ENCODE results near the gene IKZF3.
"Not testable (repeated sequence)": the region's sequence is repeated elsewhere in the genome, so short reads cannot be mapped to it uniquely, and the experiment has no call there.

The IKZF3 gene

DNA sequence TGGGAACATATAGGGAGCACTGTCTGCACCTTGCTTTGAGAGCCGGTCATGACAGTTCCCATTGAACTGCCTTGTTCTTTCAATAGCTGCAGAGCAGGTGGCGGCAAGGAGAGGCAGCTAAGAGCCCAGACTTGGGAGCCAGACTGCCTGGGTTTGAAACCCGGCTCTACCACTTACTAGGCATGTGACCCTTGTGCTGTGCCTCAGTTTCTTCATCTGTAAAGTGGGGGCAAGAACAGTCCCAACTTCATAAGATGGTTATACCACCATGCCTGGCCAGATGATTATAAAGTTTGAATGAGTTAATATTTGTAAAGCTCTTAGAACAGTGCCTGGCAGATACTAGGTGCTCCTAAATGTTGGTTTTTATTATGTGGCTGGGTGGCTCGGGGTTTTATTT lies 149.9 kb downstream of the IKZF3 start:
- DNase-seq: no peak

DNA sequence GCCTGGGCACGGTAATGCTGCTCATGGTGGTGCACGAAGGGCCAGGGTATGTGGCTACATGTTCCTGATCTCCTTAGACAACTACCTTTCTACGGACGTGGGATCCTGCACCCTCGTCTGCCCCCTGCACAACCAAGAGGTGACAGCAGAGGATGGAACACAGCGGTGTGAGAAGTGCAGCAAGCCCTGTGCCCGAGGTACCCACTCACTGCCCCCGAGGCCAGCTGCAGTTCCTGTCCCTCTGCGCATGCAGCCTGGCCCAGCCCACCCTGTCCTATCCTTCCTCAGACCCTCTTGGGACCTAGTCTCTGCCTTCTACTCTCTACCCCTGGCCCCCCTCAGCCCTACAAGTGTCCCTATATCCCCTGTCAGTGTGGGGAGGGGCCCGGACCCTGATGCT lies 152.3 kb downstream of the IKZF3 start:
- no peak for DNase-seq

DNA sequence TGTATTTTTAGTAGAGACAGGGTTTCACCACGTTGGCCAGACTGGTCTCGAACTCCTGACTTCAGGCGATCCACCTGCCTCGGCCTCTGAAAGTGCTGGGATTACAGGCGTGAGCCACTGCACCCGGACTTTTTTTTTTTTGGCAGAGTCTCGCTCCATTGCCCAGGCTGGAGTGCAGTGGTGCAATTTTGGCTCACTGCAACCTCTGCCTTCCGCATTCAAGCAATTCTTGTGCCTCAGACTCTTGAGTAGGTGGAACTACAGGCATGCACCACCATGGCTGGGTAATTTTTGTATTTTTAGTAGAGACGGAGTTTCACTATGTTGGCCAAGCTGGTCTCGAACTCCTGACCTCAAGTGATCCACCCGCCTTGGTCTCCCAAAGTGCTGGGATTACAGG lies 153.0 kb downstream of the IKZF3 start:
- not testable (repeated sequence) for DNase-seq

DNA sequence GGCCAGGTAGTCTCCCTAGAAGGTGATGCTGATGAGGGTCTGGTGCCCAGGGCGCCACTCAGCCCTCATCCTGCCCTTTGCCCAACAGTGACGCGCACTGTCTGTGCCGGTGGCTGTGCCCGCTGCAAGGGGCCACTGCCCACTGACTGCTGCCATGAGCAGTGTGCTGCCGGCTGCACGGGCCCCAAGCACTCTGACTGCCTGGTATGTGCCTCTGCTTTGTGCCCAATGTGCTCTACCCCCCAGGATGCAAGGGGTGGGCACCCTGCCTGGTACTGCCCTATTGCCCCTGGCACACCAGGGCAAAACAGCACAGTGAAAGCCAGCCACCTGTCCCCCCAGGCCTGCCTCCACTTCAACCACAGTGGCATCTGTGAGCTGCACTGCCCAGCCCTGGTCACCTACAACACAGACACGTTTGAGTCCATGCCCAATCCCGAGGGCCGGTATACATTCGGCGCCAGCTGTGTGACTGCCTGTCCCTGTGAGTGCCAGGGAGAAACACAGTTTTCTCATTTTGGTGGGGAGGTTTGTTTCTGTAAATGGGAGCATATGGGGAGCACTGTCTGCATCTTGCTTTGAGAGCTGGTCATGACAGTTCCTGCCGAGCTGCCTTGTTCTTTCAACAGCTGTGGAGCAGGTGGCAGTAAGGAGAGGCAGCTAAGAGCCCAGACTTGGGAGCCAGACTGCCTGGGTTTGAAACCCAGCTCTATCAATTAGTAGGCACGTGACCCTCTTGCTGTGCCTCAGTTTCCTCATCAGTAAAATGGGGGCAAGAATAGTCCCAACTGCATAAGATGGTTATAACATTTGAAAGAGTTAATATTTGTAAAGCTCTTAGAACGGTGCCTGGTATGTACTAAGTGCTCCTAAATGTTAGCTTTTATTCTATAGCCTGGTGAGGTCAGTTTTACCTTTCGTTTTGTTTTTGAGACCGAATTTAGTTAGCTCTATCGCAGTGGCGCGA lies 153.8 kb downstream of the IKZF3 start:
- peak; percentile 12 for DNase-seq

DNA sequence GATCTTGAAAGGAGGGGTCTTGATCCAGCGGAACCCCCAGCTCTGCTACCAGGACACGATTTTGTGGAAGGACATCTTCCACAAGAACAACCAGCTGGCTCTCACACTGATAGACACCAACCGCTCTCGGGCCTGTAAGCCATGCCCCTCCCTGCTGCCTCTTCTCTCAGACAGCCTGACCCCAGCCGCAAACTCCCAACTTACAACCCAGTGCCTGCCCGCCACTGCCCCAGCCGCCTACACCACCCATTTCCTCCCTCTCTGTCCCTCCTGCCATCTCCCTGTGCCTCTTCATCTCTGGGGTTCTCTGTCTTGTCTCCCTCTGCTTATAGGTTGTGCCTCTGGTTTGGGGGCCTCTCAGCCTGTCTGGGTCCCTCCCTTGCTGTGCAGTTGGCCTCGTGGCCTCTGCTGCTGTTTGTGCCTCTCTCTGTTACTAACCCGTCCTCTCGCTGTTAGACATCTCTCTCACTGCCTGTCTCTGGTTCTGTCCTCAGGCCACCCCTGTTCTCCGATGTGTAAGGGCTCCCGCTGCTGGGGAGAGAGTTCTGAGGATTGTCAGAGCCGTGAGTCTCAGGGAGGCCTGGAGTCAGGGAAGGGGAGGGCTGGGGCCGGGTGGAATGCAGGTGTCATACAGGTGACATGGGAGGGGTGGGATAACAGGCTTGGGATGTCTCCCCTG lies 154.7 kb downstream of the IKZF3 start:
- DNase-seq: no peak
